ENCODE data around the gene SPOCK1.

The SPOCK1 gene

GRCh38 chr5:137454671-137455070 is 44.5 kb downstream of the SPOCK1 start:
- in situ Hi-C loops (cut with MboI; ENCODE audit: low pct_unique_long_range_greater_than_20kb, low sequenced_read_pairs, unreplicated experiment), result no loop called here
- TF ChIP-seq CTCF (IDR thresholded peaks at IDR 0.05; ENCODE audit: extremely low read depth, insufficient read depth, missing control alignments), result no peak

GRCh38 chr5:137453483-137454080 is 45.5 kb downstream of the SPOCK1 start:
- DNase-seq (ENCODE audit: low spot score), result no peak
- no peak for TF ChIP-seq CTCF (IDR thresholded peaks at IDR 0.05; ENCODE audit: extremely low read depth, insufficient read depth, missing control alignments)
- in situ Hi-C loops (cut with MboI; ENCODE audit: low pct_unique_long_range_greater_than_20kb, low sequenced_read_pairs, unreplicated experiment), result no loop called here

More at GRCh38 chr5:137454671-137455070, 44.5 kb downstream of the SPOCK1 start:
- DNase-seq (ENCODE audit: low spot score), result no peak

GRCh38 chr5:137450759-137451158 is 48.4 kb downstream of the SPOCK1 start:
- in situ Hi-C loops (cut with MboI; ENCODE audit: low pct_unique_long_range_greater_than_20kb, low sequenced_read_pairs, unreplicated experiment), result no loop called here
- DNase-seq (ENCODE audit: low spot score), result no peak
- TF ChIP-seq CTCF (IDR thresholded peaks at IDR 0.05; ENCODE audit: extremely low read depth, insufficient read depth, missing control alignments), result no peak

- TF ChIP-seq CTCF (IDR thresholded peaks at IDR 0.05; ENCODE audit: extremely low read depth, insufficient read depth, missing control alignments), result no peak
- in situ Hi-C loops (cut with MboI; ENCODE audit: low pct_unique_long_range_greater_than_20kb, low sequenced_read_pairs, unreplicated experiment), result no loop called here
- no peak for DNase-seq (ENCODE audit: low spot score)
Observed at GRCh38 chr5:137448868-137449267, 50.3 kb downstream of the SPOCK1 start.

- no peak for TF ChIP-seq CTCF (IDR thresholded peaks at IDR 0.05; ENCODE audit: extremely low read depth, insufficient read depth, missing control alignments)
- DNase-seq (ENCODE audit: low spot score), result no peak
- in situ Hi-C loops (cut with MboI; ENCODE audit: low pct_unique_long_range_greater_than_20kb, low sequenced_read_pairs, unreplicated experiment), result no loop called here
Observed at GRCh38 chr5:137446615-137447014, 52.5 kb downstream of the SPOCK1 start.

- TF ChIP-seq CTCF (IDR thresholded peaks at IDR 0.05; ENCODE audit: extremely low read depth, insufficient read depth, missing control alignments), result no peak
- DNase-seq (ENCODE audit: low spot score), result no peak
- in situ Hi-C loops (cut with MboI; ENCODE audit: low pct_unique_long_range_greater_than_20kb, low sequenced_read_pairs, unreplicated experiment), result no loop called here
Observed at GRCh38 chr5:137446151-137446550, 53.0 kb downstream of the SPOCK1 start.
